ENCODE measurements around the gene TF.

Gene TF

GRCh38 chr3:133747907-133748639 lies 1.9 kb downstream of the TF start:
- no peak for DNase-seq

- no peak for DNase-seq
Observed at GRCh38 chr3:133749427-133750258, 3.5 kb downstream of the TF start.

- no peak for DNase-seq
Observed at GRCh38 chr3:133750259-133750656, 4.1 kb downstream of the TF start.

GRCh38 chr3:133753107-133753778 lies 7.0 kb downstream of the TF start:
- no peak for DNase-seq

GRCh38 chr3:133753779-133754164 lies 7.6 kb downstream of the TF start:
- no peak for DNase-seq

GRCh38 chr3:133754455-133754854 lies 8.3 kb downstream of the TF start:
- DNase-seq: no peak

- no peak for DNase-seq
Observed at GRCh38 chr3:133754973-133755828, 9.0 kb downstream of the TF start.

GRCh38 chr3:133756716-133757694 lies 10.8 kb downstream of the TF start:
- no peak for DNase-seq

DNA sequence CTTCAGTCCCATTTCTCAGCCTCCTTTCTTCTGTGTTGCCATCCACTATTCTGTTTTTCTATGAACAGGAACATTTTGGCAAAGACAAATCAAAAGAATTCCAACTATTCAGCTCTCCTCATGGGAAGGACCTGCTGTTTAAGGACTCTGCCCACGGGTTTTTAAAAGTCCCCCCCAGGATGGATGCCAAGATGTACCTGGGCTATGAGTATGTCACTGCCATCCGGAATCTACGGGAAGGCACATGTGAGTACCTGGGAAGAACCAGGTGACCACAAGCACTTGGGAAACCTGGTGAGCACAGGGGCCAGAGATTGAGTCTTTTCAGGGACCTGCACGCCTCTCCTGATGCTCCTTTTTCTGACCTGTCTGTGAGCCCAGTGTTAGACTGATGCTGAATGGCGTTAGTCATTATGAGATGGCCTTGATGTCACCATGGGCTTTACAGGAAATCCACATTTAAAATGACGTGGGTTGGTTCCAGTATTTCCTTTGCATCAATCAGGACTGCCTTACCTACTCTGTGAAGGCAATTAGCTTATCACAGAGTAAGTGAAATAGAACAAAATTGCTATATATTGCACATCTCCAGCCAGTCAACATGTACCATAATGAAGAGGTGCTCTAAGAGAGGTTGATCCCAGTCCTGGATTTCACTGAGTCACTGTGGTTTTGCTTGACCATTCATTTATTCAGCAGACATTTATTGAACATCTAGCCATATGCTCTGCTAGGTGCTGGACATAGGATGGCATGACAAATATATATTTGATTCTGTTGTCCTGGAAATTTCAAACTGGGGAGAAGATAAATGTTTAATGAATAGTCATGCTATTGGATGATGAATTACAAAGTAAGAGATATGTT lies 11.7 kb downstream of the TF start:
- DNase-seq: no peak

DNA sequence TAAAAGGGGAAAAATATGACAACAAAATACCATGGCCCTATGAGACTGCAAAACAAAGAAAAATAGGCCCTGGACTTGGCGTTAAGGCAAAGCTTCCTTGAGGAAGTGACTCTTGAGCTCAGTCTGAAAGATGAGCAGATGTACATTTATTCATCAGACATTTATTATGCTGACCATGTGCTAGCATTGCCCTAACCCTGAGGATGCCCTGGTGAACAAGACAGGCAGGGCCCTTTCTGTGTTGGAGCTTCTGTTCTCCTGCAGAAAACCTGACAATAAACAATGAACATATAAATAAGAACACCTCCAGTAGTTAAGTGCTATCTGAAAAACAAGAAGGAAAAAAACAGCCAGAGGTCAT lies 12.4 kb downstream of the TF start:
- DNase-seq: no peak

DNA sequence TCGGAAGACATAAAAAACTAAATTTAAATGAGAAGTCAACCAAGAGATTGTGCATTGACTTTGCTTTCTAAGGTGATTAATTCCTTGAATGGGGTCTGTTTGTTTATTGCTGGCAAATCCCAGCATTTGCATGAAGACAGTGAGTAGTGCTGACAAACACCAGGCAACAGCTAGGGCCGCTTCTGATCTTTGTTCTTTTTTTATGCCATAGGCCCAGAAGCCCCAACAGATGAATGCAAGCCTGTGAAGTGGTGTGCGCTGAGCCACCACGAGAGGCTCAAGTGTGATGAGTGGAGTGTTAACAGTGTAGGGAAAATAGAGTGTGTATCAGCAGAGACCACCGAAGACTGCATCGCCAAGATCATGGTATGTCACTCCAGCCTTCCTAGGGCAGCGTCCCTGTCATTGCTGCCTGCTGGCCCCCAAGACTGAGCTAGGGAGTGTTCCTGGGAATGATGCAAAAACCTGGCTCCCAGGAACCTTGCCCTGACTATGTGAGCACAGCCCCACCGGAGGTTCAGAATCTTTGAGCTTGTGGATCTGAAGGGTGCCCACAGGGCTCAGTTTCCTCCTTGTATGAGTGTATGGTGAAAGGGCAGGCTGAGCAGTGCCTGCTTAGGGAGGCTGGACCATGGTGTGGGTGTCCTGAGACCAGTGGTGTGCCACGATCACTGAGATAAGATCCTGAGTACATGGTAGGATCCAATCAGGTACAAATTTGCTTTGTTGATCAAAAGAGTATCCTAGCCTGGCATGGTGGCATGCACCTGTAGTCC lies 13.0 kb downstream of the TF start:
- DNase-seq: no peak

- no peak for DNase-seq
Observed at GRCh38 chr3:133759740-133760305, 13.6 kb downstream of the TF start.

- DNase-seq: no peak
Observed at GRCh38 chr3:133760916-133761315, 14.7 kb downstream of the TF start.

DNA sequence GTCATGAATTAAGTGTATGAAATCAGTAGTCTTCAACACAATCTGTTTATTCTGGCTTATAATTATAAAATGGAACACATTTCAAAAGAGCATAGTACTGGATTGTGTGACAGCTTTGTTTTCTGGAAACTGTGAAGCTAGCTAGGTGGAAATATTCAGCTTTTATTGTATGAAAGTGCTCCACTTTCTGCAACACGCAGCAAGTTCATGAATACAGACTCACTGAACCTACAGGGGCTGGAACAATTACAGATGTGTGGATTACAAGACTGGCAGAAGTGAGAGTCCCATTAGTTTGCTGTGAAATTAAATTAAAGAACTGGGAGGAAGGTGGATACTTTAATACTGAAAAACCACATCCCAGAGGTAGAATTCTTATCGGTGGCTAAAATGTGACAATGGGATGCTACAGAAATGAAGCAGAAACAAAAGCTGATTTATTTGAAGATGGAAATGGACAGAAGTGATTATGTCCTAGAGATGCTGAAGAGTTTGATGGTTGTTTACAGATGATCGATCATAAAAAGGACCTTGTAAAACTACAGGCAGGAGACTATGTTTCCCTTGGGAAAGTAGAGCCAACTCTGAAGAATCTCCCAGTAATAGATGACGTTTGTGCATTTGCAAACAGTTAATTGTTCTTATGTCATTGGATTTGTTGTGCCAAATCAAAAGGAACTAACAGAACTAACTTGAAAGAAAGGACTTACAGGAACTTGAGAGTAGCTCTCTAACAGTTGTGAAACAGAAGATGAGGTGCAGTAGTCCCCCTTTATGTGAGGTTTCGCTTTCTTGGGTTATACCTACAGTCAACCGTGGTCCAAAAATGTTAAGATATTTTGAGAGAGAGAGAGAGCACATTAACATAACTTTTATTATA lies 15.7 kb downstream of the TF start:
- no peak for DNase-seq

GRCh38 chr3:133762539-133762938 lies 16.3 kb downstream of the TF start:
- DNase-seq: no peak

DNA sequence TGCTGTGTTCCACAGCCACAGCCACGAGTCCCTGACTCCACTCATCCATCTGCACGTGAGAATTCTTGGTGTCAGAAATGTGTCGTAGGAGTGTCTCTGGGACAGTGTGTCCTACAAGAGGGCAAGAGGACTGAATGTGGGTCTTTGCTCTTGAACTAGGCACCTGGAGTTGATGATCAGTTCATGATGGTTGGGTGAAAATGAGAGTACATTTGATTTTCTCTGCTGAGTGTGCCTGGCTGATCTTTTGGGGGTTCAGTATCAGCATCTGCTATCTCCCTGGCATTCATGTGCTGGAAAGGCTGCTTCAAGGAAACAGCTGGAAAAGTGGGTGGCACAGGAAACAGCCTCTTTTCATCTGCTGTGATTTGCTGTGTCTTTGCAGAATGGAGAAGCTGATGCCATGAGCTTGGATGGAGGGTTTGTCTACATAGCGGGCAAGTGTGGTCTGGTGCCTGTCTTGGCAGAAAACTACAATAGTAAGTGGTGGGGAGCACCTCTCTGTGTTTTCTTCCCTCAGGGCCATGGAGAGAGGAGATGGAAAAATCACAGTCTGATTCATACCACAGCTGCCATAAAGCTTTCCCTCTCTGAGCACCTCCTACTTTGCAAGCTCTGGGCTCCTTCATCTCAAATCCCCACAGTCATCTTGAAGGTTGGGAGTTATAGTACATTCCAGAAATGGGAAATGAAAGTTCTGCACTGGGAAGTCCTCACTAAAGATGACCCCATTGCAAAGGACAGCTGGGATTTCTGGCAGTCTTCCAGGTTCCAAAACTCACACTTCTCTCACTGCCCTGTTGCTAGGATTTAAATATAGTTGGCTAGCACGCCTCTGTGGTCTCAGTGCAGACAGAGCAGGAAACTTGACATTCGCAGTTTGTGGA lies 17.8 kb downstream of the TF start:
- DNase-seq: peak; percentile 6

- DNase-seq: no peak
Observed at GRCh38 chr3:133765256-133765655, 19.1 kb downstream of the TF start.

Data from fibroblast of upper back skin (primary cell).